HEK293T (cell line): ENCODE data around the gene IFNL3.

Experiments used
- CTCF ChIA-PET: fragments of 350-600 bp; formaldehyde crosslinking; extraction: SDS; loops from one replicate; lab custom pipeline; 2021; ENCODE audit warnings: antibody characterized with exemption, inconsistent platforms; lab: Yijun Ruan, JAX
- POLR2A ChIA-PET: fragments of 350-600 bp; formaldehyde crosslinking; extraction: SDS; loops from one replicate; lab custom pipeline; 2020; ENCODE audit warnings: antibody characterized with exemption, inconsistent platforms; lab: Yijun Ruan, JAX
- DNase-seq: peaks from one replicate; pipeline ENCODE4 v3.0.0; 2012; ENCODE audit warnings: mixed read lengths; ENCODE audit errors: extremely low spot score
- ARNT ChIP-seq: fragments of 450-650 bp; IDR thresholded peaks from 2 replicates; pipeline ENCODE4 v1.6.1; 2017; ENCODE audit warnings: mild to moderate bottlenecking
- BHLHE40 ChIP-seq: fragments of 450-650 bp; IDR thresholded peaks from 2 replicates; pipeline ENCODE4 v1.6.1; 2016; ENCODE audit warnings: mild to moderate bottlenecking, moderate library complexity, borderline replicate concordance
- CTBP1 ChIP-seq: fragments of 450-650 bp; IDR thresholded peaks from 2 replicates; pipeline ENCODE4 v1.6.1; 2016; ENCODE audit warnings: borderline replicate concordance
- ELF4 ChIP-seq: fragments of 450-650 bp; IDR thresholded peaks from 2 replicates; pipeline ENCODE4 v1.6.1; 2017; ENCODE audit warnings: antibody characterized with exemption
- FOXA1 ChIP-seq: fragments of 450-650 bp; IDR thresholded peaks from 2 replicates; pipeline ENCODE4 v1.6.1; 2016; ENCODE audit warnings: mild to moderate bottlenecking
- FOXK2 ChIP-seq: fragments of 450-650 bp; IDR thresholded peaks from 2 replicates; pipeline ENCODE4 v1.6.1; 2016; ENCODE audit warnings: mild to moderate bottlenecking
- FOXM1 ChIP-seq: fragments of 450-650 bp; IDR thresholded peaks from 2 replicates; pipeline ENCODE4 v1.6.1; 2017; ENCODE audit warnings: mild to moderate bottlenecking, borderline replicate concordance
- HDGF ChIP-seq: fragments of 450-650 bp; IDR thresholded peaks from 2 replicates; pipeline ENCODE4 v1.6.1; 2017; ENCODE audit warnings: antibody characterized with exemption, borderline replicate concordance
- L3MBTL2 ChIP-seq: fragments of 450-650 bp; conservative IDR thresholded peaks from 2 replicates; pipeline ENCODE4 v1.6.1; 2016; ENCODE audit warnings: mild to moderate bottlenecking
- LEF1 ChIP-seq: fragments of 450-650 bp; IDR thresholded peaks from 2 replicates; pipeline ENCODE4 v1.6.1; 2017; ENCODE audit warnings: mild to moderate bottlenecking, borderline replicate concordance
- NFRKB ChIP-seq: fragments of 450-650 bp; IDR thresholded peaks from 2 replicates; pipeline ENCODE4 v1.6.1; 2016; ENCODE audit warnings: mild to moderate bottlenecking, moderate library complexity
- PKNOX1 ChIP-seq: fragments of 450-650 bp; IDR thresholded peaks from 2 replicates; pipeline ENCODE4 v1.6.1; 2016
- SP1 ChIP-seq: fragments of 450-650 bp; IDR thresholded peaks from 2 replicates; pipeline ENCODE4 v1.6.1; 2017
- SUZ12 ChIP-seq: fragments of 450-650 bp; IDR thresholded peaks from 2 replicates; pipeline ENCODE4 v1.6.1; 2016; ENCODE audit warnings: mild to moderate bottlenecking
- TARDBP ChIP-seq: fragments of 450-650 bp; IDR thresholded peaks from 2 replicates; pipeline ENCODE4 v1.6.1; 2016
- ZNF384 ChIP-seq: fragments of 450-650 bp; IDR thresholded peaks from 2 replicates; pipeline ENCODE4 v1.6.1; 2016

Gene IFNL3

GRCh38 chr19:39212375-39212742 is 32.4 kb downstream of the IFNL3 start:
- TF ChIP-seq ZNF384 = no peak
- no peak for TF ChIP-seq L3MBTL2
- POLR2A ChIA-PET = no interaction called here
- peak; percentile 56 for DNase-seq
- CTCF ChIA-PET = interaction anchor here (1.0 to 1.2 kb wide), 2 partner anchors 10 to 117 kb away, joined by 3 read pairs; no protein-coding TSS in a partner anchor

- POLR2A ChIA-PET = no interaction called here
- no peak for DNase-seq
- CTCF ChIA-PET = interaction anchor here (0.6 to 1.2 kb wide), 3 partner anchors 10 to 321 kb away, joined by 3 read pairs; partner anchors contain the start of gene EID2B
- TF ChIP-seq BHLHE40 (no peak), FOXM1 (no peak), FOXA1 (no peak), NFRKB (no peak), PKNOX1 (no peak), ZNF384 (no peak), LEF1 (no peak), HDGF (no peak), ARNT (no peak), L3MBTL2 (no peak), SP1 (no peak), SUZ12 (no peak), ELF4 (no peak), FOXK2 (no peak), TARDBP (no peak), CTBP1 (no peak)
Observed at GRCh38 chr19:39211731-39212374, 33.0 kb downstream of the IFNL3 start.

- no peak for DNase-seq
- ChIA-PET POLR2A (no interaction called here), CTCF (no interaction called here)
- TF ChIP-seq FOXK2 (no peak), ZNF384 (no peak), SP1 (no peak), BHLHE40 (no peak)
Observed at GRCh38 chr19:39209196-39209595, 35.6 kb downstream of the IFNL3 start.

- no peak for DNase-seq
- POLR2A ChIA-PET = interaction anchor here (1.0 kb wide), 1 partner anchor 183 kb away, joined by 4 read pairs; the partner anchor contains the start of genes MED29 and PAF1
Observed at GRCh38 chr19:39208175-39208795, 36.5 kb downstream of the IFNL3 start.

GRCh38 chr19:39207293-39207836 is 37.4 kb downstream of the IFNL3 start:
- DNase-seq = no peak
- ChIA-PET POLR2A (interaction anchor here (1.0 kb wide), 1 partner anchor 184 kb away, joined by 4 read pairs; the partner anchor contains the start of genes MED29 and PAF1), CTCF (no interaction called here)
- TF ChIP-seq SUZ12 (no peak), ARNT (no peak), FOXM1 (no peak)

More at GRCh38 chr19:39208175-39208795, 36.5 kb downstream of the IFNL3 start:
- CTCF ChIA-PET = no interaction called here
- TF ChIP-seq ZNF384 (no peak), CTBP1 (no peak), ELF4 (no peak), NFRKB (no peak), PKNOX1 (no peak), L3MBTL2 (no peak), ARNT (no peak), FOXM1 (no peak), FOXK2 (no peak), TARDBP (no peak), SP1 (no peak), LEF1 (no peak), HDGF (no peak), SUZ12 (no peak), FOXA1 (no peak), BHLHE40 (no peak)

GRCh38 chr19:39206122-39206521 is 38.7 kb downstream of the IFNL3 start:
- ChIA-PET CTCF (interaction anchor here (0.6 to 0.7 kb wide), 2 partner anchors 19 to 122 kb away, joined by 3 to 4 read pairs; no protein-coding TSS in a partner anchor), POLR2A (no interaction called here)
- no peak for DNase-seq
- no peak for TF ChIP-seq BHLHE40
- TF ChIP-seq SUZ12 = no peak
- no peak for TF ChIP-seq FOXM1
- TF ChIP-seq FOXK2 = no peak
- TF ChIP-seq ARNT = no peak
- TF ChIP-seq SP1 = no peak
- TF ChIP-seq ELF4 = no peak
- TF ChIP-seq HDGF = no peak
- no peak for TF ChIP-seq NFRKB
- TF ChIP-seq LEF1 = no peak
- TF ChIP-seq TARDBP = no peak
- no peak for TF ChIP-seq ZNF384
- TF ChIP-seq L3MBTL2 = no peak
- TF ChIP-seq CTBP1 = no peak
- TF ChIP-seq FOXA1 = no peak
- TF ChIP-seq PKNOX1 = no peak
